Activated CD4-positive, alpha-beta T cell treated with anti-CD3 and anti-CD28 coated beads for 1 hour (primary cell): ENCODE data around the gene ADAM19.

Experiments used
- DNase-seq: peaks from one replicate; pipeline ENCODE4 v3.0.0-alpha.2; 2020

ADAM19 gene

DNA sequence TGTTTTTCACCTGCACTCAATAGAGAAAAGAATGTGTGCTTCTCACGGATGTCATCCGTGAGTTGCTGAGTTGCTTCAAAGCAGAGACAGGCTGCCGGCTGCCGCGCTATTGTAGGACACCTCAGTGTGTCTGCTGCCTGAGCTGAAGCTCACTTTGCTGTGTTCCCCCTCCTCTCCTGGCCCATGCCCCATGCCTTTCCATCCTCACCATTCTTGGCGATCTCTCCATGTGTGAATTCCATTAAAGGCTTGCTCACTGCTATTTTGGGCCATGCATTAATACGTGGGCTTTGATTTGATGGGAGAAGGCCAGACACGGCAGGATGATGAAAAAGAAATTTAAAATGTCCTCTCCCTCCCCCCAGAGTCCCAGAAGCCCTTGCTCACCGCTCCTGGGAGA lies 14.5 kb downstream of the ADAM19 start:
- DNase-seq = no peak

- no peak for DNase-seq
Observed at GRCh38 chr5:157559301-157559700, 16.3 kb downstream of the ADAM19 start.

GRCh38 chr5:157558681-157559080 lies 16.9 kb downstream of the ADAM19 start:
- no peak for DNase-seq

DNA sequence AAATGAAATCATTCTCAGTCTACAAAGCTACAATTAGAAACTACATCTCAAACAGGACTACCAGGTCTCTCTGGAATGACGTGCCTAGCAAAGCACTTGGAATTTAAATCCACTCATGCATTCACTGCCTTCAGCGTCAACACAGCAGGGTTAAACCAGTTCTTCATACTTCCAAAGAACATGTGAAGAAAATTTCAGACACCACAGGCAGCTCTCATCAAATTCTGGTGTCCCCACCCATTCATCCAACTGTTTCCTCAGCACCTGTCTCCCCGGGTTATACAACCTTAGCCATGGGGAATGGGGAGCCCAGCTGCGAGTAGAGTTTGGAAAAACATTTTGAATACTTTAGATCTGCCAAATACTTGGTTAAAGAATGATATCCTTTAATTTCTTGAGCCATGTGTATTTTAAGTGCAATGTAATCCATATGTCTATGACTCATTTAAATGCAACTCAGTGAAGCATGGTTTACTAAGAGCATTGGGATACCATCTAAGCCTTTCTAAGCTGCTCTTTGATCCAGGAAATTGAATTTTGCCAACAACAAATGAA lies 17.5 kb downstream of the ADAM19 start:
- DNase-seq = no peak

GRCh38 chr5:157556615-157557418 lies 18.8 kb downstream of the ADAM19 start:
- DNase-seq = no peak

GRCh38 chr5:157555037-157555640 lies 20.4 kb downstream of the ADAM19 start:
- no peak for DNase-seq

DNA sequence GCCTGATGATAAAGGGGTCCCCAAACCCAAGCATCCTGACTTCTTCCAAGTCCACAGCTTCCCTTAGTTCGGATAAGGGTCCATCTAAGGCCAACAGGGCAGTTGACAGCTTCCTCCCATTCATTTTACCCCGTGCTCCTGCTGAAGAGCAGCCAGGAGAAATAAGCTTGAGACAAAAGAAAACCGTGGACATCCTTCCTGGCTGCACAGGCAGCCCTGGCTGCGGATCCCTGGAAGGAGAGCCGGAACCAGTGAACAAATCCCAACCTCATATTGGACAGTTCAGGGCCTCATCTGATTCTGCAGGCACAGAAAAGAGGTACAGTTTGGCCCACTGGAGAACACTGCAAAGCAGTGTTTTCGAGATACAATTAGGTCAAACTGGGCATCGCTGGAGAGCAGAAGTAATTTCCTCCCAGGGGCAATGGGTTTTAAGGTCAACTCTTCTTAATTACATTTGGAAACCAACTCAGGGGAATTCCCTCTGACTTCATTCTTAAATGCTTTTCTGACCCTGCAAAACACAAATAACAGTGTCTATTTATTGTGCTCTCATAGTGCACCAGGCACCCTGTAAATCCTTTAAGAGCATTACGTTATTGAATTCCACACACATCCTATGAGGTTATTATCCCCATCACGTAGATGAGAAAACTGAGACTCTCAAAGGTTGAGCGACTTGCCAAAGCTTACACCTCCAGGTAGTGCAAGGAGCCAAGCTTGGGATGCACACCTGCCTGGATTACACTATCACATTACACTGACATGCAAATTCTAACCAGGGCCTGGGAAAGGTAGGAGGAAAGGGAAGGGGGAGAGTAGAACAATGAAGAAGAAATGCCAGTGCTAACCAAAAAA lies 21.2 kb downstream of the ADAM19 start:
- DNase-seq = no peak

- no peak for DNase-seq
Observed at GRCh38 chr5:157552650-157553049, 22.9 kb downstream of the ADAM19 start.

DNA sequence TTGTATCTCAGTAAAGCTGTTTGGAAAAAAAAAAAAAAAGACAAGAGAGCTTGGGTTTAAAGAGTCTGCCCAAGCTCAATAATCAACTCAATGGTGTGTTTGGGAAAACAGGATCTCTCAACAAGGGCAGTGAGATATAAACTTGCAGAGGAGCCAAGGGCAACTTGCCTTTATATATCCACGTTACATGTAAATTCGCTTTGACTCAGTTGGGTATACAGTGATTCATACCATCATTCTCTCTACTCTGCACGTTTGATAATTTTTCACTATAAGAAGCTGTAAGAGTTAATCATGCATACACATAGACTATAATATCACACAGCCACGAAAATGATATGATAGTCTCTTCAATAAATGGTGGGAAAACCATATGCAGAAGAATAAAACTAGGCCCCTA lies 24.9 kb downstream of the ADAM19 start:
- DNase-seq = no peak

DNA sequence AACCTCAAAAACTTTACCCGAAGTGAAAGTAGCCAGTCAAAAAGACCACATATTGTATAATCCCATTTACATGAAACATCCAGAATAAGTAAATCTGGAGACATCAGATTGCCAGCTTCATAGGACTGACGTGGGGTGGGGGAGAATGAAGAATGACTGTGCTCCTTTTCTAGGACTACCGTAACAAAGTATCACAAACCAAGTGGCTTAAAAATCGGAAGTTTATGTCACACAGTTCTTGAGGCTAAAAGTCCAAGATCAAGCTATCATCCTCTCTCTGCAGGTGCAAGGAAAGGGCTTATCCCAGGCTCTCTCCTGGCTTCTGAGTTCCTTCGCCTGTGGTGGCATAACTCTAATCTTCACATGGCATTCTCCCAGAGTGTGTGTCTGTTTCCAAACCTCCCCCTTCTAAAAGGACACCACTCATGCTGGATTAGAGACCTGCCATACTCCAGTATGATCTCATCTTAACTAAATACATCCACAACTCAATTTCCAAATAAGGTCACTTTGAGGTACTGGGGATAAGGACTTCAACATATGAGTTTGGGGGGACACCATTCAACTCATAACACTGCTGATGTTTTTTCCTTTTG lies 25.5 kb downstream of the ADAM19 start:
- no peak for DNase-seq

- no peak for DNase-seq
Observed at GRCh38 chr5:157549283-157549629, 26.3 kb downstream of the ADAM19 start.

DNA sequence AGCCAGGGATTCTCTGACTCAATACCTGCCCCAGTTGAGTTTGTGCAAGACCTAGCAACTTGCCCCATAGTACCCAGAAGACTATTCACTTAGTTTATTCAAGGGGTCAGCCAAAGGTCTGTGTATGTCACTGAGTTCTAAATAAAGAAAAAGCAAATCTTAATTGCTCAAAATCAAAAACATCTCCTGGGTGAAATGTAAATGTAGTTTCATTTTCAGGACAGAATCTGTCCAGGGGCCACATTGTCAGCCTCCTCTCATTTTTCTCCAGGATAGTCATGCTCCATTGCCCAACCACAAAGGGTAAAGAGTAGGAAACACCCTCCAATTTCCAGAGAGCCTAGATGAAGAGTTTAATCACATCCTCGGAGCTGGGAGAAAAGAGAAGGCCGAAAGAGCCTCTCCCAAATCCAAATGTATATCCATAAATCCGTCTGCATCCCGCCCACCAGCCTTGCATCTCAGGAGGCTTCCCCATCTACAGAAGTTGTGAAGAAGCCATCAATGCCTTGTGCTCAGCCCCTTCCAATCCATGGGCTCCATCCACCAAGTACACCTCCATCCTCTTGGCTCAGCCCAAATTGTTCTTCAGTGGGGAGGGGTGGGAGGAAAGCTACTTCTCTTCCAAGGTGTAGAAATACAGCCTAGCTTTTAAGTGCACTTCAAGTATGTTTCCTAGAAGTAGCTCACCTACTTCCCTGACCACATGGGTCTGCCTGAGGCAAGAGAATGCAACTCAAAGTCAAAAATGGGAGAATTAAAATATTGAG lies 26.9 kb downstream of the ADAM19 start:
- no peak for DNase-seq

DNA sequence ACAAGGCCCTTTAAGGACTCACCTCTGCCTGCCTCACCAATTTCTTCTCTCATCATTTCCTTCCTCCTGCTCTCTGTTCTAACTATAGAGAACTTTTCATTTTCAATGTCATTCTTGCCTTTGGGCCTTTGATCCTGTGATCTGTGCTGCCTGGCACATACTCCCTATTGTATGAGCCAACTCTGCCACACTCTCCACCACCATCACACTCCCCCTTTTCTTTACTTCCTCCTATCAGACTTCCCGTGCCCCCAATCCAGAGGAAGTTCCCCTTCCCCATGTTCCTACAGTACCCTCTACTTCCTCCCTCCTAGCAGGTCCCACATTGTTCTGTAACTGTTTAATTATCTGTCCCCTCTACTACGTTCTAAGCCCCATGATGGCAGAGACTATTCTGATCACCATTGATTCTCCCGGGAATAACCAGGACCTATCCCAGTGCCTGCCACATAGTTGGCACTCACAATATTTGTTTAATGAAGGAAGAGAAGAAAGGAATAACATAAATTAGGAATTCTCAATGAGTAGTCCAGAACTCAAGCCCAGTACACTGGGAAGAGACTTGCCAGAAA lies 27.5 kb downstream of the ADAM19 start:
- DNase-seq = no peak

DNA sequence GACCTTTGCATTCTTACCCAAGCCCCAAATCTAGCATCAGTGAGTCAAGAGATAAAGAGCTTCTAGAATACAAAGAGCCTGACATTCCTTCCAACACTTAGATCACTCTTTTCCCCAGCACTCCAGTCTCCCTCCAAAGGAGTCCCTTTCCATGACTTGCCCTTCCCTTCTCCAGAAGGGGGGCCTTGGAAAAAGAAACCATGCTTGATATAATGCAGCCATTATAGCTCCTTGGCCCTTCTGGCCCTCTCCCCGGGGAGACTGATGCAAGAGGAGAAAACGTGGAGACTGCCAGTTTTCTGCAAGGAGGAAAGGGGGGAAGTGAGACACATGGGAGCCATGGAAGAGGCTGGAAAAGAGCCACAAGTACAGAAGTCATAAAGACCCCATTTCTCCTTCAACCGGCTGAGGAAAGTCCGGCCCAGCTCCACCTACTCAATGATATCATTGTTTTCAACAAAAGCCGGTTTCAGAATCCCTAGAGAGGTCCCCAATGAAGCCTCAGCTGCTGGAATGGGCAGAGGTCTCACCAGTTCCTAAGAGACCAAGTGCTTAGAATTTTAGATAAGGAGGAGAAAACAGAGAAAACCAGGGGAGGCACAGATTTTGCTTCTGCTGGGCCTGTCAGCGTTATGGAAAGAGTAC lies 29.0 kb downstream of the ADAM19 start:
- no peak for DNase-seq

DNA sequence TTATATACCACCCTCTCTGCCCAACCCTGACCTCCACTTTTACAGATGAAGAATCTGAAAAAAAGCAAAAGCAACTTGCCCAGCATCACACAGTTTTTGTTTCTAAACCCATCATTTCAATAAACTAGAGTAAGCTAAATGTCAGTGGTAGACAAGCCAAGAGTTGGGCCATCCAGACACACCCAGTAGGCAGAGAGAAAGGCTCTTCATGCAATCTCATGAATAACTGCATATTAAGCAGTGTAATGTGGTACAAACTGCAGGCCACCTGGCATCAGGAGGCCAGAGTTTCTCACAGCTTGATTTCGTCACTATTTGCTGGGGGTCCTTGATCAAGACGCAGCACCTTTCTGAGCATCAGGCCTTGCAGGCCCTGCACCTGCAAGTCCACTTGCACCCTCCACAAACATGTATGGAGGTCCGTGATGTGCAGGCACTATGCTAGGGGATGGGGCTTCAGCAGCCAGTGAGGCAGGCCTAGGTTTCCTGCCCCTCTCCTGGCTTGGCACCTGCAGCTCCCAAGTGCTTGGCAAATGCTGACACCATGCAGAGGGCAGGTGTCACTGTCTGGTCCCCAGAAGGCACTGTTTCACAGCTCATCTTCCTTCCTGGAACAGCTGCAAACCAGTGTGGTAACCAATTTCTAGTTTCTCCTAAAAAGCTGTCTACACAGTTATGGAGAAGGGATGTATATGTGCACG lies 29.8 kb downstream of the ADAM19 start:
- no peak for DNase-seq

DNA sequence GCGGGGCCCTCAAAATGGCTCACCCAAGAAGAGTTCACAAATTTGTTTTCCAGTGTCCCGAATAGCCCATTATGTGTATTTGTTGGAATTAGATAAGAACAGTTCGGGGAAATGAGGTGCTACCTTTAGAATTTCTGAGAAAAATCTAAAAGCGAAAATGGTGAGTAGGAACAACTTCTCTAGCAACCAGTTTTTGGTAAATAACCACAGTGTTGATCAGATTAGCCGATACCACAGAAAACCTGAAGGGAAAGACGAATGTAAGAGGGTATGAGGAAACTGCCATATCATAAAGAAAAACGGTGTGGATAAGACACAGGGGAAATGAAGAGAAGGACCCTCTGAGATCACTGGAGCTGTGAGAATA lies 31.0 kb downstream of the ADAM19 start:
- DNase-seq = no peak

DNA sequence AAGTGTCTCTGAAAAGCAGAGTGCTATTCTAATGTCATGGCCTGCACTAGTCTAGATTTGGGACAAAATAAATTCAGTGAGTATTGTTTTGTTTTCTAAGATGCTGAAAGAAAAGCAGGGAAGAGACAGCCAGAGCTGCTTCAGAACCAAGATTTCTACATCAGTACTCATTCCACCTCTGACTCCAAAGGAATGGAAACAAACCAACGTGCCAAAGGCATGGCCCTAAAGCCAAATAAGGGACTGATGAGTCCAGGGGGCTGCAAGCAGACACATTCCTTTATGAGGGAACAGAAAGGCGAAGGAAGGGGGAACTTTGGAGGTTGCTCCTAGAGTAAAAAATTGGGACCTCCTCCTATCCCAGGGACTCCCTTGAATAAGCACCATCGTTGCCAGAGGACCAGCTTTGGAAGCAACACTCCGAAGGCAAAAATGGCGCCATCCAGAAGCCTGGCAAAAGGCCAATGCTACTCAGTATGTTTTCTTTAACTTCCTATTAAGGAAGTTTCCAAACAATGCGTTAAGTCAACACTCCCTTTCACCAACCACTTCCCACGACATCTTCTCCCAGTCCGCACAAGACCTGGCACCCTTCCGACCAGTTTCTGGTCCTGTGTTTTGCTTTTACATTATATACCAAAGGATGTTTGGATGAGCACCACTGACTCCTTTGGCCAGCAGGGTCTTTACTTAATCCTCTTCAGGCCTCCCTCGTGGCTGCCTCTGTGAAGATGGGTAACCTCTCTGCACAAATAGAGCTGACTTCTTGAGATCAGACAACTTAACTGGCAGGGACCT lies 31.6 kb downstream of the ADAM19 start:
- DNase-seq = no peak

GRCh38 chr5:157542282-157543000 lies 33.1 kb downstream of the ADAM19 start:
- no peak for DNase-seq

- DNase-seq = no peak
Observed at GRCh38 chr5:157541447-157542118, 34.0 kb downstream of the ADAM19 start.
